ENCODE measurements around the gene OR8B8.

DNA sequence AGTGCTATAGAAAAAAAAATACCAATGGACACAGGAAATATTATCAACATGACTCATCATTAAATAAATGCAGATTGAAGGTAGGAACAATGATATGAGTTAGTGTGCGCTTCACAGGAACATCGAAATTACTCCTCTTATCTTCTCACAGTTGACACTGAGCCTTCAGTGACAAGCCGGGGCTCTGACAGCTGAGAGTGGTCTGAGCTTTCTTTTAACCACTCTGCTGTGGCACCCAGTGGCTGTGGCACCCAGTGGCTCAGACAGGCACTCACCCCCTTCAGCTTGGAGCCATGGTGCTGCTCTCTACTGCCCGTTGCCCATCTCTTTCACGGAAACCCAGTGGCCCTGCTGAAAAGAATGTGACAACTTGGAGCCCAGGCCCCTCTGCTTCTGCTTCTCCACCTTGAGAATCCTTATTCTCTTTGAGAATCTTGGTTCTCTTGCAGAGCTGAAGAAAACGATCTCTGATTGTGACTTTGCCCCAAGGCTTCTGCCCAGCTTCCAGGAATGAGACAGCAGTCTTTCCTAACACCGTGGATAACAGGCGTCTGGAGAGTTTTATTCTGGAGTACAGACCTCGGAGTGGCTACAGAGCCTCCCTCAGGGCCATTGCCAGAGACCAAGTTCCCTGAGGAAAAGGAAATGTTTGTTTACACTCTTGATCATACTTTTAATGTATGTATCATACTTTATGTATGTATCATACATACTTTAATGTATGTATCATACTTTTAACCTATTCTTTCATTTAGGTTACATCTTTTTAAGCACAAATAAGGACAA, 37.1 kb upstream of the OR8B8 start:
- TF ChIP-seq POLR2A (IDR thresholded peaks at IDR 0.05; ENCODE audit: borderline replicate concordance, extremely low read depth, insufficient read depth, insufficient read length) (no peak), EZH2phosphoT487 (IDR thresholded peaks at IDR 0.05; ENCODE audit: borderline replicate concordance) (no peak), SIN3A (IDR thresholded peaks at IDR 0.05; ENCODE audit: low read depth) (no peak), YY1 (IDR thresholded peaks at IDR 0.05; ENCODE audit: extremely low read depth, insufficient replicate concordance, low read depth, low read length) (no peak), POLR2AphosphoS5 (IDR thresholded peaks at IDR 0.05; ENCODE audit: low read depth, low read length) (no peak), EGR1 (IDR thresholded peaks at IDR 0.05; ENCODE audit: low read depth) (no peak), ELF1 (IDR thresholded peaks at IDR 0.05; ENCODE audit: borderline replicate concordance, low read depth) (no peak), TCF7L2 (IDR thresholded peaks at IDR 0.05; ENCODE audit: borderline replicate concordance, extremely low read depth, insufficient read depth, insufficient read length) (no peak), EZH2 (IDR thresholded peaks at IDR 0.05) (no peak)
- TF ChIP-seq, protein P1, sequence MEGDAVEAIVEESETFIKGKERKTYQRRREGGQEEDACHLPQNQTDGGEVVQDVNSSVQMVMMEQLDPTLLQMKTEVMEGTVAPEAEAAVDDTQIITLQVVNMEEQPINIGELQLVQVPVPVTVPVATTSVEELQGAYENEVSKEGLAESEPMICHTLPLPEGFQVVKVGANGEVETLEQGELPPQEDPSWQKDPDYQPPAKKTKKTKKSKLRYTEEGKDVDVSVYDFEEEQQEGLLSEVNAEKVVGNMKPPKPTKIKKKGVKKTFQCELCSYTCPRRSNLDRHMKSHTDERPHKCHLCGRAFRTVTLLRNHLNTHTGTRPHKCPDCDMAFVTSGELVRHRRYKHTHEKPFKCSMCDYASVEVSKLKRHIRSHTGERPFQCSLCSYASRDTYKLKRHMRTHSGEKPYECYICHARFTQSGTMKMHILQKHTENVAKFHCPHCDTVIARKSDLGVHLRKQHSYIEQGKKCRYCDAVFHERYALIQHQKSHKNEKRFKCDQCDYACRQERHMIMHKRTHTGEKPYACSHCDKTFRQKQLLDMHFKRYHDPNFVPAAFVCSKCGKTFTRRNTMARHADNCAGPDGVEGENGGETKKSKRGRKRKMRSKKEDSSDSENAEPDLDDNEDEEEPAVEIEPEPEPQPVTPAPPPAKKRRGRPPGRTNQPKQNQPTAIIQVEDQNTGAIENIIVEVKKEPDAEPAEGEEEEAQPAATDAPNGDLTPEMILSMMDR (IDR thresholded peaks at IDR 0.05 in 2 of 3, conservative IDR thresholded peaks at IDR 0.05 in 1 of 3; ENCODE audit: borderline replicate concordance in 1 of 3, insufficient read depth in 1 of 3, low read depth in 2 of 3, low read length in 2 of 3): no peak
- TF ChIP-seq, protein P2, sequence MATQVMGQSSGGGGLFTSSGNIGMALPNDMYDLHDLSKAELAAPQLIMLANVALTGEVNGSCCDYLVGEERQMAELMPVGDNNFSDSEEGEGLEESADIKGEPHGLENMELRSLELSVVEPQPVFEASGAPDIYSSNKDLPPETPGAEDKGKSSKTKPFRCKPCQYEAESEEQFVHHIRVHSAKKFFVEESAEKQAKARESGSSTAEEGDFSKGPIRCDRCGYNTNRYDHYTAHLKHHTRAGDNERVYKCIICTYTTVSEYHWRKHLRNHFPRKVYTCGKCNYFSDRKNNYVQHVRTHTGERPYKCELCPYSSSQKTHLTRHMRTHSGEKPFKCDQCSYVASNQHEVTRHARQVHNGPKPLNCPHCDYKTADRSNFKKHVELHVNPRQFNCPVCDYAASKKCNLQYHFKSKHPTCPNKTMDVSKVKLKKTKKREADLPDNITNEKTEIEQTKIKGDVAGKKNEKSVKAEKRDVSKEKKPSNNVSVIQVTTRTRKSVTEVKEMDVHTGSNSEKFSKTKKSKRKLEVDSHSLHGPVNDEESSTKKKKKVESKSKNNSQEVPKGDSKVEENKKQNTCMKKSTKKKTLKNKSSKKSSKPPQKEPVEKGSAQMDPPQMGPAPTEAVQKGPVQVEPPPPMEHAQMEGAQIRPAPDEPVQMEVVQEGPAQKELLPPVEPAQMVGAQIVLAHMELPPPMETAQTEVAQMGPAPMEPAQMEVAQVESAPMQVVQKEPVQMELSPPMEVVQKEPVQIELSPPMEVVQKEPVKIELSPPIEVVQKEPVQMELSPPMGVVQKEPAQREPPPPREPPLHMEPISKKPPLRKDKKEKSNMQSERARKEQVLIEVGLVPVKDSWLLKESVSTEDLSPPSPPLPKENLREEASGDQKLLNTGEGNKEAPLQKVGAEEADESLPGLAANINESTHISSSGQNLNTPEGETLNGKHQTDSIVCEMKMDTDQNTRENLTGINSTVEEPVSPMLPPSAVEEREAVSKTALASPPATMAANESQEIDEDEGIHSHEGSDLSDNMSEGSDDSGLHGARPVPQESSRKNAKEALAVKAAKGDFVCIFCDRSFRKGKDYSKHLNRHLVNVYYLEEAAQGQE (IDR thresholded peaks at IDR 0.05; ENCODE audit: low read depth): no peak
- TF ChIP-seq, protein P3, sequence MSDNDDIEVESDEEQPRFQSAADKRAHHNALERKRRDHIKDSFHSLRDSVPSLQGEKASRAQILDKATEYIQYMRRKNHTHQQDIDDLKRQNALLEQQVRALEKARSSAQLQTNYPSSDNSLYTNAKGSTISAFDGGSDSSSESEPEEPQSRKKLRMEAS (IDR thresholded peaks at IDR 0.05): no peak
- TF ChIP-seq, protein P4, sequence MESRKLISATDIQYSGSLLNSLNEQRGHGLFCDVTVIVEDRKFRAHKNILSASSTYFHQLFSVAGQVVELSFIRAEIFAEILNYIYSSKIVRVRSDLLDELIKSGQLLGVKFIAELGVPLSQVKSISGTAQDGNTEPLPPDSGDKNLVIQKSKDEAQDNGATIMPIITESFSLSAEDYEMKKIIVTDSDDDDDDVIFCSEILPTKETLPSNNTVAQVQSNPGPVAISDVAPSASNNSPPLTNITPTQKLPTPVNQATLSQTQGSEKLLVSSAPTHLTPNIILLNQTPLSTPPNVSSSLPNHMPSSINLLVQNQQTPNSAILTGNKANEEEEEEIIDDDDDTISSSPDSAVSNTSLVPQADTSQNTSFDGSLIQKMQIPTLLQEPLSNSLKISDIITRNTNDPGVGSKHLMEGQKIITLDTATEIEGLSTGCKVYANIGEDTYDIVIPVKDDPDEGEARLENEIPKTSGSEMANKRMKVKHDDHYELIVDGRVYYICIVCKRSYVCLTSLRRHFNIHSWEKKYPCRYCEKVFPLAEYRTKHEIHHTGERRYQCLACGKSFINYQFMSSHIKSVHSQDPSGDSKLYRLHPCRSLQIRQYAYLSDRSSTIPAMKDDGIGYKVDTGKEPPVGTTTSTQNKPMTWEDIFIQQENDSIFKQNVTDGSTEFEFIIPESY (IDR thresholded peaks at IDR 0.05; ENCODE audit: extremely low read depth, insufficient replicate concordance, low read length): no peak

Data from HCT116 (cell line).